NCI-H2196 treated with DMSO at 0.1 percent for 48 hours (cell line): ENCODE results near the gene MRPL32.
"Not testable (repeated sequence)": the region's sequence is repeated elsewhere in the genome, so short reads cannot be mapped to it uniquely, and the experiment has no call there.

Experiments
- DNase-seq: peaks from one replicate; lab custom pipeline; 2025; ENCODE audit not compliant: unreplicated experiment; lab: John Stamatoyannopoulos, UW

Gene MRPL32

DNA sequence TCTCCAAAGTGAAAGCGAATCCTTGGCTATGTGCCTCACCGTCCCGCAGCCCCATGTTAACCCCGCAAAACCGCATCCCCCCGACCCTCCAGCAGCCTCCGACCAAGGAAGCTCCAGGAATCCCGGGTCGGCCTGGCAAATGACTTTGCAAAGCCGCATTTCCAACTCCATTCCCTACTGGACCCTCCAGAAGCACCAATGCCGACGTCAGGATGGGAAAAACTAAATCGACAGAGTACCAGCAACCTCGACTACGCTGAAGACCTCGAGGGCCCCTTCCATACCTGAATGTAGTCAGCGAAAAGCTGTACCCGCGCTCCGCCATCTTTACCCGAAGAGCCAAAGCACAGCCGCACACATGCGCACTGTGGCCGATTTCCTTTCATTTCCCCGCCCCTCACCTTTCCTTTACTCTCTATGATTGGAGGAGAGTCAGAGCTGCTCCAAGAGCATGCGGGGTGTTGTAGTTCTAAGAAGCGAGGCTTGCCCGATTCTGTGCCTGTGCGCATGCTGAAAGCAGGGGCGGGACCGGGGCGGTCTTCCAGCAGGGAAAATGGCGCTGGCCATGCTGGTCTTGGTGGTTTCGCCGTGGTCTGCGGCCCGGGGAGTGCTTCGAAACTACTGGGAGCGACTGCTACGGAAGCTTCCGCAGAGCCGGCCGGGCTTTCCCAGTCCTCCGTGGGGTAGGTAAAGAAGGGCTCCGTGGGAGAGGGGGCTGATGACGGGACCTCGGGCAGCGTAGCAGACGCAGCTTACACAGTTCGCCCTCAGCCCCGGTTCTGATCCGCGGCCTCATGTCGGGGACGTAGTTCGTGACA, at the start of gene MRPL32, which contains the start of gene PSMA2:
Gene MRPL32 (plus strand): TSS at position 543 of the 818 bp plus-strand sequence. CDS start 11 bp downstream, at position 554.
Gene PSMA2 (minus strand): TSS at position 341 of the 818 bp plus-strand sequence. CDS start 16 bp downstream, at position 325.
- peak; percentile 97 for DNase-seq

DNA sequence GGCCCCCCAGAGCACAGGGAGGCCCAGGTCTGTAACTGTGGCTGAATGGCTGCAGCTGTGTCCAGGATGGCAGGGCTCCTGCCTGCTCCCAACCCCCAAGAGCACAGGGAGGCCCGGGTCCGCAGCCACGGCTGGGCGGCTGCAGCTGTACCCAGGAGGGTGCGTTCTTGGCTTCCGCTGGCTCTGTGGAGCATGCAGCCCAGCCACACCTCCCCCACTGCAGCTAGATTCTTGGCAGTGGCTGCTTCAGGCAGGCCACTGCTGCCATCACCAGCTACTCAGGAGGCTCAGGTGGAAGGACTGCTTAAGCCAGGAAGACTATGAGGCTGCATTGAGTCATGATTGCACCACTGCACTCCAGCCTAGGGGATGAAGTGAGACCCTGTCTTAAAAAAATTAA, 48.2 kb upstream of the MRPL32 start:
- no peak for DNase-seq

DNA sequence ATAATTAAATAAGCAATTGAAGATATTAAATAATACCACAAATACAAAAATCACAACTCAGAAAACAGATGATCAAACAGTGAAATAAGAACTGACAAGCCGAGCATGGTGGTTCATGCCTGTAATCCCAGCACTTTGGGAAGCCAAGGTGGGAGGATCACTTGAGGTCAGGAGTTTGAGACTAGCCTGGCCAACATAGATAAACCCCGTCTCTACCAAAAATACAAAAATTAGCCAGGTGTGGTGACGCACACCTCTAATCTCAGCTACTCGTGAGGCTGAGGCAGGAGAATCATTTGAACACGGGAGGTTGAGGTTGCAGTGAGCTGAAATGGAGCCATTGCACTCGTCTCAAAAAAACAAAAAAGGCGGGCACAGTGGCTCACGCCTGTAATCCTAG, 47.0 kb upstream of the MRPL32 start:
- not testable (repeated sequence) for DNase-seq

DNA sequence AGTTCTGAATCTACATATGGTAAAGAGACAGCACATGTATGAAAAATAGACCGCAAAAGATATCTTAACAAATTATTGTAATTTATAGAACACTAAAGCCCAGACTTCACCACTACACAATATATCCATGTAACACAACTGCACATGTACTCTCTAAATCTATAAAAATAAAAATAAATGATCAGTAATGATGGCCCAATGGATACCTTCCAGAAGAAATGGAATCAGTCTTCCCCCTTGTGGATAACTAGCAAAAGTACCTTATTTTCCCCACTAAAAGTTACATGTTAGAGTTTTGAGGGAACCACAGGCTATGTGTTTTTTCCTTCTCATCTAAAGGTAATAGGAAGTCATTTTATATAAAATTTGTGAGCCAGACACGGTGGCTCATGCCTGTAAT, 46.0 kb upstream of the MRPL32 start:
- no peak for DNase-seq

DNA sequence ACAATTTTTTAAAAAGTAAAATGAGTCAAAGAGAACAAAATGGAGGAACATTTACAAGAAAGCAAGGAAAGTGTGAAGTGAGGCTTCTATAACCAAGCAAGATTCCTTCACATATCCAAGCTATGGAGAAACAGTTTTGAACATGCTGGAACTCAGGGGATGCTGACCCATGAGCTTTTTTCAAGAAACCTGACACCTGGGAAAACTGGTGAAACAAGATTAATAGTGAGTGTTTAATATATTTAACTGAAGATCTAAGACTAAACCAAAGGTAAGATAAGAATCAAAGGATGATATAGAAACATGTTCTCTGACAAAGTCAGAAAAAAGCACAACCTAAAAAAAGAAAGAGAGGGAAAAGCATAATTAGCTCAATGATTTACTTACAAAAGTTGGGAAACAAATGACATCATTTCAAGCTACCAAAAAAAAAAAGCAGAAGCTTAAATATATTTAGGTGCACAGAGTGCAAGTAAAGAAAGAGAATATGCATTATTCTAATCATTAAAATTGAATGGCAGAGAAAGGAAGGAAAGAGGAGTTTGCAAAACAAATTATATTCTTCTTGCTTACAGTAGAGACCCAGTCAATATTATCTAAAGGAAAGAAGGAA, 45.2 kb upstream of the MRPL32 start:
- DNase-seq: no peak

DNA sequence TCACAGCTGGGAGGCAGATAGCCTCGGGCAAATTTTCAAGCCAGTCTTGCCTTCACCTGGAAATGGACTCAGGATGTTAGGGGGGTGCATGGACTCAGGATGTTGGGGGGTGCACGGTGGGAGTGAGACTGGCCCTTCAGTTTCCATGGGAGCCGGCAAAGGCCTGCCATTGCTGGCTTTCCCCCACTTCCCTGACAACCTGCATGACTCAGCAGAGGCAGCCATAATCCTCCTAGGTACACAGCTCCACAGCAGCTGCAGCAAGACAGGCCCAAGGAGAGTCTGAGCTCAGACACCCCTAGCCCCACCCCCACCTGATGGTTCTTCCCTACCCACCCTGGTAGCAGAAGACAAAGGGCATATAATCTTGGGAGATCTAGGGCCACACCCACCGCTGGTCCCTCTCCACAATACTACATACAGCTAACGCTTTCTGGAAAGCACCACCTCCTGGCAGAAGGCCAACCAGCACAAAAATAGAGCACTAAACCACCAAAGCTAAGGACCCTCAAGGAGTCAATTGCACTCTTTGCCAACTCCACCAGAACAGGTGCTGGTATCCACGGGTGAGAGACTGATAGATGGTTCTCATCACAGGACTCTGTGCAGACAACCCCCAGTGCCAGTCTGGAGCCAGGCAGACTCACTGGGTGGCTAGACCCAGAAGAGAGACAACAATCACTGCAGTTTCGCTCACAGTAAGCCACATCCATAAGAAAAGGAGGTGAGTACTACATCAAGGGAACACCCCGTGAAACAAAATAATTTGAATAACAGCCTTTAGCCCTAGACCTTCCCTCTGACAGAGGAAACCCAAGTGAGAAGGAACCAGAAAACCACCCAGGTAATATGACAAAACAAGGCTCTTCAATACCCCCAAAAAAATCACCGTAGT, 38.6 kb upstream of the MRPL32 start:
- no peak for DNase-seq

DNA sequence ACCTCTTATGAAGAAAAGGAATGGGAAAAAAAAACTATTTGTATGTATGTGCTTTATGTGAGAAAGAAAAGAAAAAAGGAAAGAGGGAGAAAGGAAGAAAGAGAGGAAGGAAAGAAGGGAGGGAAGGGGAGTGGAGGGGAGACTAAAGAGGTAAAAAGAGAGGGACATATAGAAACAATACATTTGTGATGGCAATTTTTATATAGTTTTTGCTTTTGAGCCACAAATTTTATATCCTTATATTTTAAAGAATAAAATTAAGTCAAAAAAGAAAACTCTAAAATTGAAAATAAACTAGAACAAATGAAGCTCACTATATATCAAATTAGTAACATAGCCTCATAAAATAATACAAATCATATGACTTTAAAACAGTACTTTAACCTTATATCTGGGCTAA, 31.3 kb upstream of the MRPL32 start:
- no peak for DNase-seq

DNA sequence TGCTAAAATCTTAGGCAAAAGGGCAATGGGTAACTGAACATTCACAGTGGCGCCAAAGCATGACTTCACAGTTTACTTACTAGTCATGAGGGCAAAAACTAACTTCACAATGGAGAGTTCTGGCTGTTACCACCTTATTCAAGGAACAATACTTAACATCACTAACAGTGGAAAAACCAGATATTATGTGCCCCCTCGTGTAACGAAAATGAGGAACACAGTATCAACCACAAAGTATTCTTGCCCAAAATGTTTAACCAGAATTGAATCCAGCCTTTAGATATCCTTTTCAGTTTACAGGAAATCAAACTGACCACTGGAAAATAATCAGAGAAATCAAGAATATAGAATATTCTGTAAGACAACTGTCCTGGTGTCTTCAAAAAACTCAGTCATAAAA, 29.8 kb upstream of the MRPL32 start:
- no peak for DNase-seq

DNA sequence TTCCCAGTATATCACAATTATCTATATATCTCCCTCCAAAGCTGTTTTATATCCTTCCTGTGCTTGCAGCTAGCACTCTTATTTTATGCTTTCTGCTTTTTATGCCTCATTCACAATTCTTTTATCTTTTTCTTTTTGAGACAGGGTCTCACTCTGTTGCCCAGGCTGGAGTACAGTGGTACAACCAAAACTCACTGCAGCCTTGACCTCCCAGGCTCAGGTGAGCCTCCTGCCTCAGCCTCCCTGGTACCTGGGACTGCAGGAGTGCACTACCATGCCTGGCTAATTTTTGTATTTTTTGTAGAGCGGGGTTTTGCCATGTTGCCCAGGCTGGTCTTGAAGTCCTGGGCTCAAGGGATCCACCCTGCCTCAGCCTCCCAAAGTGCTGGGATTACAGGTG, 26.0 kb upstream of the MRPL32 start:
- no peak for DNase-seq

DNA sequence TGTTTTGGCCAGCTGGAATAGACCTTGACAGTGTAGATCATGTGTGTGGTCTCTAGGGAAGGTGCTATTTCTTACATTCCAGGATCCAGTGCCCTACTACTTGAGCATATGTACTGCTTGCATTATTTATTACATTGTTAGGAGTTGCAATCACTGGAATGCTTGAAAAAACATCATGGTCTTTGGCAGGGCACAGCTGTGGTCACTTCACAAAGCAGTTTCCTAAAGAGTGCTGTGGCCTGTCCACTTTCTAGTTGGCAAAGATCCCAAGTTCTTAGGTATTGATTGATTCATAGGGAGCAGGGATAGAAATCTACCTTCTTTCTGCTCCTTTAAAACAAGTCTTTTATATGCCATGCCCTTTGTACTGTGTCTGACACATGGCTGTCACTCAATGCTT, 24.9 kb upstream of the MRPL32 start:
- DNase-seq: no peak

DNA sequence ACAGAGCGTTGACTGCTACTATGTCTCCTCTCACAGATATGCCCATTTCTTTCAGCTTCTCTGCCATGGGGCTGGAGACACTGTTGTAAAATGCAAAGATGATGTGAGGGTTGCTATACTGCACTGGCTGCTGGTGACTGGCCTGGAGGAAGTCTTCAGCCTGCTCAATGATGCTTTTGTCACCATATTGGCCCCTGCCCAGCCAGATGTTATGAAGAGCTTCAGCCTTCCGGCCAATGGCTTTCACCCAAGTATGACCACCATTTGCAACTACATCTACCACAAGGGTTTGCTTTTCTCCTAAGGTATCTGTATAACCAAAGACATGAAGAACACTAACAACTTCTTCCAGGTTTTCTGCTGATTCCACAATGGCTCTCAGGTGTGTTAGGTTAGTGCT, 21.9 kb upstream of the MRPL32 start:
- no peak for DNase-seq

DNA sequence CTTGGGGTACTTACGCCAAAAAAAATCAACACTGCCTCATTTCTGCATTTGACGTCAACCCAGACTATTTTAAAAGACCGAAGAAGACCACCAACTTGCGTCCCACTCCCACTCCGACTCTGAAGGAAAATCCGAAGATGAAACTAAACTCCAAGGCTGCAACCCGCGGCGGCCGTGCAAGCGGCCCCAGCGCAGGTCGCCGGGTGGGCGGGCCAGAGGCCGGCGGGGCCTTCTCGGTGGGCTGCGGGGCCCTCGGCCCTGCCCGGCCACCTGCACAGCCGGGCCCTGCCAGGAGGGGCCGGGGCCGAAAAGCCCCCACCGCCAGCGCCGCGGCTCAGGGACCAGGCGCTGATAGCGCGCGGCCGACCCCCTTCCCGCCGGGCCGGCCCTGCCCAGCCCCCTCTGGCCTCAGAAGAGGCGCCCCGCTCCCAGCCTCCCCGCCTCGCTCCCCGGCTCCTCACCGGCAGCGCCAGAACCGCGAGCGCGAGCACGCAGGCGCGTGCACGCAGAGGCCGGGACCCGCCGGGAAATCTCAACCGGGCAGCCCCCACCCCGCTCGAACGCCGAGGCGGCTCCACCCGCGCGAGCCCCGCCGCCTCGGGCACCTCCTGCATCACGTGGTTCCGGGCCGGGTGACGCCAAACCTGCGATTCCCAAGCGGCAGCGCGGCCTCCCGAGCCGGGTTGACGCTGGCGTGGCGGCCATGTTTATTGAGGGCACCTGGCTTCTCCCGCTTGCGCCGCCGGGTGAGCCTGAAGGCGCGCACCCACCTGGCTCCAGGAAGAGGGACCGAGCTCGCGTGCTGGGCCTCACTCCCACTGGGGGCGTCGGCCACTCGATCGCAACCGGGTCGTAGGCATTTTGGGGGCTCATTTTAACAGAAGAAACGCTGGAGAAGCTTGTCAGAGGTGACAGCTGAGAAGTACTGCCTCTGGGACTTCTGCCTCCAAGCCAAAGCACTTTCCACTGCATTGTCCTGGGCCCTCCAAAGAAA, 20.4 kb upstream of the MRPL32 start, which contains the start of gene C7orf25:
Gene C7orf25 (minus strand): TSS at position 617 of the 994 bp plus-strand sequence. CDS start 1,170 bp downstream, outside the sequence.
- peak; percentile 92 for DNase-seq

DNA sequence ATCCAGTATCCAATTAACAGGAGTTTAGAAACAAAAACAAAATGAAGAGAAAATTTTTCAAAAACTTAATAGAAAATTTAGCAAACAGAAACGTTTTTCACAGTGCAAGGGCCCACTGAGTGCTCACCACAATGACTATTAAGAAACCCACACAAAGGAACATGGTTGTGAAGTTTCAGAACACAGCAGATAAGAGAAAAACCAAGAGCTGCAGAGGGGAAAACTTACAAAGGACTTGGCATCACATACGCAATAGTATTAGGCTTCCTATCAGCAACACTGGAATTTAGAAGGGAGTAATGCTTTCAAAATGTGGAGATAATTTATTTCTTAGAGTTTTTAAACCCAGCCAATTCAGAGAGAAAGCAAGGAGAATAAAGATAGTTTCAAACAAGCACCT, 18.6 kb upstream of the MRPL32 start:
- DNase-seq: no peak

DNA sequence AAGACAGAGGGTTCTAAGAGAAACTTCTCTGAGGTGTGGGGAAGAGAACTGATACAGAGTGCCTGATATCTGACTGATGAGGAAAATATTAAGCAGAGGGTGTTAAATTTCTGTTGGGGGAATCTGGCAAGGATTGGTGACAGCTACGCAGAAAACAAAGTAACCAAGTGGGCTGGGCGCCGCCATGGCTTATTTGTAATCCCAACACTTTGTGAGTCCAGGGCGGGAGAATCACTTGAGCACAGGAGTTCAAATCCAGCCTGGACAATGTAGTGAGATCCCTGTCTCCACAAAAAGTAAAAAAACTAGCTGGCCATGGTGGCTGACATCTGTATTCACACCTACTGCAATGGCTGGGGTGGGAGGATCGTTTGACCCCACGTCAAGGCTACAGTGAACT, 18.2 kb upstream of the MRPL32 start:
- no peak for DNase-seq

DNA sequence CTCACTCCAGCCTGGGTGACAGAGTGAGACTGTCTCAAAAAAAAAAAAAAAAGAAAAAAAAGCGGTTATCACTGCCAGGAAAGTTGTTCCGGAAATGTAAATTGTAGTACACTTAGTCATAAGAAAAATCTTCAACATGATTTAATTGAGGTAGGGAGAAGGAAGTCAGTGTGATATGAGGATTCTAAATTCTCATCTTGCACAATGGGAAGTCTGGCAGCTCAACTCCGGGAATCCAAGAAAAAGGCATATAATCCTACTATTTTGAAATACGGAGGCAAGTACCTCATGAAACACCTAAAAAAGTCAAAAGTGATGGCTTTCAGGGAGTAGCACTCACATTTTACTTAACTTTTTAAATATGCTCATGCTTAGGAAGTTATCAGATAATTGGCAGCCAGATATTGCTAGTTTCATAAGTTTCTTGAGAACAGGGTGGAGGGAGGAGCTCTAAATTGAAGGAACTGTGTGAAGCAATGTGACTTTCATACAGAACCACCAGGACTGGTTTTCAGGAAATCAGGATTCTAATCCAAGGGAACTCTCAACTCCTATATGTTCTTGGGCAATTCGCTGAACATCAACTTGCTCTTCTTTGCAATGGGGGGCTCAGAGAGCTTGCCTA, 17.6 kb upstream of the MRPL32 start:
- DNase-seq: no peak

DNA sequence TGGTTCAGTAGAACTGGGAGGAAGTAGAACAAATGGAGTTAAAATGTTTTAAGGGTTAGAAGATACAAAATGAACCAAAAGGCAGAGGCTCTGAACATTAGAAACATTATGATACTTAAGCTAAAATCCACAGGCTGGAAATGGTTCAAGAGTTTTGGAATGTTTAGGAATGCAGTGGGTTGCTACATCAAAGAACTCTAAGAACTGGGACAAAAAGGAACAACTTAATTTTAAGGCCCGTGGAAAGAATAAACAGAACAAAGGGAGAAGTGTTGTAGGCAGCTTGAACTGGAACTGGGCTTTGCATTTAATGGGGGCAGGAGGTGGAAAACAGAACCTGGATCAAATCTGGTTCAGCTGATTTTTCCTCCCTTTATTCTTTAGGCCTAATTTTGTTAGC, 16.8 kb upstream of the MRPL32 start:
- no peak for DNase-seq

DNA sequence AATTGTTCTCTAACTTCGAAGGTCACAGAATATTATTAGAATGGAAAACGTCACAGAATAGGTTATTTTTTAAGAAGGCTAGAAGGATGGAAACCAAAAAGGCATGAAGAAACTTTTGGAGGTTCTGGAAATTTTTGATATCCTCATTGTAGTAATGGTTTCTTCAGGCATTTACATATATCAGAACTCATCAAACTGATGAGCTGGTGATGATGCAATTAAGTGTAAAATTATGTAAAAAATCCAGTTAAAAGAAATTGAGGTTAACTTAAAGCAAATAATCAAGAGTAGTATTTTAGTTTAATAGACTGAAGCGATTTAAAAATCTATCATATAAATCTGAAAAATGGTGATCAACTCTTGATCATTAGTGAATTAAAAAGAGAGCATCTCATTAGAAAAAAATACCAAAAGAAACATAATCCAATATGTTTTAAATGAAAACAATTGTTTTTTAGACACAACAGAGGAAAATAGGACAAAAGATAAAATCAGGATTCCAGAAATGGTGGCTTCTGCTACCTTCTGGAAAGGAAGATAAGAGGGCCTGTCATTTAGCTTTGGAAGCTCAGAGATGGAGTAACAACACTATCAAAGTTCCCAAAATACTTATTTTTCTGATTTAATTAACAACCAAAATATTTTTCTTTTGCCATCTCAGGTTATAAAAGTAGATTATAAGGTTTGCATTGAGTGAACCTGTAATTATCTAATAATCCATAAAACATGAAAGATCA, 10.0 kb upstream of the MRPL32 start:
- DNase-seq: no peak

DNA sequence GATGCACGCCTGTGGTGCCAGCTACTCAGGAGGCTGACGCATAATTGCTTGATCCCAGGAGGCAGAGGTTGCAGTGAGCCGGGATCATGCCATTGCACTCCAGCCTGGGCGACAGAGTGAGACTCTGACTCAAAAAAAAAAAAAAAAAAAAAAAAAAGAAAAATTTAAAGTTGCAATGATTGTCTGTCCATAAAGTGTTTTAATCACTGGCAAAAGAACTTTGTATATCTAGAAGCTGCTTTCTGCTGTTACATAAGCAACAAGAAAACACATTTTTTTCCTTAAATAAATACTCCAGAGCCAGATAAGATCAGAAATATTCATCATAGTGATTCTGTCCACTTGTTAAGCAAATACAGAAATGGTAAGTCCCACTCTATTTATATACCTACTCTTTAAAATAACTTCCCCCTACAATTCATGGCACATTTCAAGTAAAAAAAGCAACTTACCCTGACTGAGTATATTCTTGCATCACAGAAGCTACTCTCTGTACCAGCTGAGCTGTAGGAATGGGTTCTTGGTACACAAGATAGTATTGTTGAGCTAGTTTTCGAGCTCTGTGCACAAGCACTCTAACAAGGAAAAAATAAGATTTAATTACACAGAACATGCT, 7.8 kb upstream of the MRPL32 start:
- DNase-seq: no peak

DNA sequence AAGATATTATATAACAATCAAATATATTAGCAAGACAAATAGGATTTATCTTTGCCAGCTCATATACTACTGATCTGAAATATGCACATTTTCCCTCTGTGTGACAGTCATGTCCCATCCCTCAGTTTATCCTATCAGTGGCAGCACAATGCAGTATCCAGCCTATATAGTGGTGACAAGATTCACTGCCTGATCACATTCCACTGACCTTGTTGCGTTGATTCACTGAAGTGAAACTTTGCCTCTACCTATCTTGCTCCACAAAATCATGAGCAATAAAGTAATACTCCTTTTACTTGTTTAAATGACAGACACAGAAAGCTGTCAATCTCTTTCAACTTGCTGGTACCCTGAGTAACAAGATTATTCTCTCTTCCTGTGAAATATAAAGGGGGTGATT, 6.5 kb upstream of the MRPL32 start:
- no peak for DNase-seq
